Muscle of leg (tissue), 11 donors: ENCODE measurements around the gene RNU1-4. TPM values are rescaled to one million over a fixed set of nuclear protein-coding genes. Genes with fewer than 3 reads are reported as not detected.
A peak's percentile ranks its signal among the peaks of the same experiment; 100 is the strongest.
"Not testable (repeated sequence)": the region's sequence is repeated elsewhere in the genome, so short reads cannot be mapped to it uniquely, and the experiment has no call there.

Source experiments
- DNase-seq: peaks from one replicate; pipeline ENCODE4 v3.0.0; 2013
- H3K27ac ChIP-seq: one replicate; pipeline ENCODE4 v1.5.1; 2013; ENCODE audit warnings: mild to moderate bottlenecking, low read length, control low read depth
- H3K27me3 ChIP-seq: one replicate; pipeline ENCODE4 v1.6.1; 2013; ENCODE audit warnings: low read length; ENCODE audit not compliant: control insufficient read depth, insufficient read depth
- H3K36me3 ChIP-seq: one replicate; pipeline ENCODE4 v1.6.1; 2013; ENCODE audit warnings: low read length; ENCODE audit not compliant: control insufficient read depth, insufficient read depth
- H3K4me1 ChIP-seq: one replicate; pipeline ENCODE4 v1.6.1; 2013; ENCODE audit warnings: low read length; ENCODE audit not compliant: control insufficient read depth, insufficient read depth
- H3K4me3 ChIP-seq: one replicate; pipeline ENCODE4 v1.5.1; 2013; ENCODE audit warnings: low read length, control low read depth
- H3K9me3 ChIP-seq: replicated peaks from 2 replicates; pipeline ENCODE4 v1.6.1; 2013; ENCODE audit warnings: low read depth, low read length; ENCODE audit not compliant: control insufficient read depth
- WGBS: methylation state at CpG from one replicate; pipeline ENCODE4 v1.1.5; 2013; ENCODE audit warnings: missing lambda C conversion rate; ENCODE audit not compliant: insufficient coverage; 5-methylcytosine and 5-hydroxymethylcytosine counted together
- polyA plus RNA-seq, 8 donors: library from polyadenylated mRNA; unstranded; fragments of 120-200 nt; gene quantifications; one replicate each; pipeline versions ENCODE4 v1.2.1 to v1.2.3, GENCODE V29; 2013; ENCODE audit warnings: inconsistent platforms in 1 of 8, low replicate concordance in 1 of 8; ENCODE audit not compliant: insufficient read length in 8 of 8, insufficient read depth in 1 of 8
- total RNA-seq: library from RNA; stranded (reverse); fragments of 120-200 nt; gene quantifications from one replicate; pipeline ENCODE4 v1.2.4, GENCODE V29; 2013

Gene RNU1-4
- total and polyA plus RNA-seq, 9 donors, result 2,384 TPM; not detected in 8

GRCh38 chr1:16709659-16710087, 30.6 kb upstream of the RNU1-4 start:
- H3K27me3 ChIP-seq, DNase-seq, H3K4me3 ChIP-seq, H3K27ac ChIP-seq, H3K4me1 ChIP-seq, H3K36me3 ChIP-seq, H3K9me3 ChIP-seq: not testable (repeated sequence)
- WGBS, result no CpG with 5 or more reads among the region's 3 CpGs

DNA sequence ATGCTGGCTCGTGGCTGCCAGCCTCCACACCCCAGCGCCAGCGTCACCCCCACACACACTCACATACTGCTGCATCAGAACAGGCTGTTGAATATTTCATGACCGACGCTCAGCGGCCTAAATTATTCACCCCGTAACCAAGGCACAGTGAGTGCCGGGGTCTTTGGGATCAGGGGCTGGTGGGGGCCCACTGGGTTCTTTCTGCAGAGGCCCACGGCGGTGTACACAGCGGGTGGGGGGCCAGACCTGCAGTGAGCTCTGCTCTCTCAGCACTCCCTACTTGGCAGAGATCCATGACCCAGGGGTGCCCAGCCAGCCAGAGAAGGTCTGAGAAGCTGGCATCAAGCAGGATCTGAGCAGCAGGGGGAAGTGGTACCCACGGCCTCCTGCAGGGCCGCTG, 29.7 kb upstream of the RNU1-4 start:
- not testable (repeated sequence) for H3K9me3 ChIP-seq, H3K27me3 ChIP-seq, H3K4me3 ChIP-seq, H3K27ac ChIP-seq, H3K4me1 ChIP-seq, H3K36me3 ChIP-seq, DNase-seq
- no CpG with 5 or more reads among the region's 13 CpGs for WGBS

GRCh38 chr1:16712131-16712530, 28.2 kb upstream of the RNU1-4 start:
- DNase-seq, H3K27ac ChIP-seq, H3K9me3 ChIP-seq, H3K4me3 ChIP-seq, H3K36me3 ChIP-seq: not testable (repeated sequence)
- Histone ChIP-seq H3K27me3 (peaks cover 10% of the 10 kb centered on the region), H3K4me1 (peaks cover 10% of the 10 kb centered on the region)
- WGBS, result 60% methylated on average over 2 of the region's 5 CpGs

- whole genome bisulfite sequencing, result no CpG with 5 or more reads among the region's 14 CpGs
- H3K36me3 ChIP-seq, H3K9me3 ChIP-seq, H3K4me3 ChIP-seq, DNase-seq, H3K27ac ChIP-seq: not testable (repeated sequence)
- Histone ChIP-seq H3K4me1 (peaks cover 14% of the 10 kb centered on the region), H3K27me3 (peaks cover 14% of the 10 kb centered on the region)
Measured at GRCh38 chr1:16712582-16712981, 27.7 kb upstream of the RNU1-4 start.

- not testable (repeated sequence) for H3K36me3 ChIP-seq, DNase-seq, H3K4me3 ChIP-seq, H3K9me3 ChIP-seq
- peaks cover 16% of the 10 kb centered on the region for H3K27me3 ChIP-seq
- peak overlapping the region; percentile 7 for H3K27ac ChIP-seq
- peaks cover 18% of the 10 kb centered on the region for H3K4me1 ChIP-seq
- no CpG with 5 or more reads among the region's 6 CpGs for WGBS
Measured at GRCh38 chr1:16712984-16713383, 27.3 kb upstream of the RNU1-4 start.

- DNase-seq, H3K36me3 ChIP-seq, H3K4me3 ChIP-seq, H3K27ac ChIP-seq, H3K9me3 ChIP-seq: not testable (repeated sequence)
- H3K27me3 ChIP-seq, result peaks cover 21% of the 10 kb centered on the region
- WGBS, result no CpG with 5 or more reads among the region's 10 CpGs
- peaks cover 18% of the 10 kb centered on the region for H3K4me1 ChIP-seq
Measured at GRCh38 chr1:16713480-16713879, 26.8 kb upstream of the RNU1-4 start.

- Histone ChIP-seq H3K27me3 (peaks cover 40% of the 10 kb centered on the region), H3K27ac (no peak overlapping the region), H3K4me1 (peaks cover 18% of the 10 kb centered on the region), H3K36me3 (no peaks in the 10 kb centered on the region), H3K4me3 (no peak overlapping the region), H3K9me3 (no peaks in the 10 kb centered on the region)
- DNase-seq, result no peak
- 79% methylated on average over 6 of the region's 7 CpGs for WGBS
Measured at GRCh38 chr1:16716691-16717335, 23.5 kb upstream of the RNU1-4 start.

GRCh38 chr1:16717336-16718098, 22.8 kb upstream of the RNU1-4 start:
- 45% methylated on average over 17 of the region's 20 CpGs for WGBS
- Histone ChIP-seq H3K9me3 (no peaks in the 10 kb centered on the region), H3K27me3 (peaks cover 40% of the 10 kb centered on the region), H3K4me1 (peaks cover 17% of the 10 kb centered on the region), H3K4me3 (no peak overlapping the region), H3K36me3 (no peaks in the 10 kb centered on the region), H3K27ac (no peak overlapping the region)
- DNase-seq, result no peak

DNA sequence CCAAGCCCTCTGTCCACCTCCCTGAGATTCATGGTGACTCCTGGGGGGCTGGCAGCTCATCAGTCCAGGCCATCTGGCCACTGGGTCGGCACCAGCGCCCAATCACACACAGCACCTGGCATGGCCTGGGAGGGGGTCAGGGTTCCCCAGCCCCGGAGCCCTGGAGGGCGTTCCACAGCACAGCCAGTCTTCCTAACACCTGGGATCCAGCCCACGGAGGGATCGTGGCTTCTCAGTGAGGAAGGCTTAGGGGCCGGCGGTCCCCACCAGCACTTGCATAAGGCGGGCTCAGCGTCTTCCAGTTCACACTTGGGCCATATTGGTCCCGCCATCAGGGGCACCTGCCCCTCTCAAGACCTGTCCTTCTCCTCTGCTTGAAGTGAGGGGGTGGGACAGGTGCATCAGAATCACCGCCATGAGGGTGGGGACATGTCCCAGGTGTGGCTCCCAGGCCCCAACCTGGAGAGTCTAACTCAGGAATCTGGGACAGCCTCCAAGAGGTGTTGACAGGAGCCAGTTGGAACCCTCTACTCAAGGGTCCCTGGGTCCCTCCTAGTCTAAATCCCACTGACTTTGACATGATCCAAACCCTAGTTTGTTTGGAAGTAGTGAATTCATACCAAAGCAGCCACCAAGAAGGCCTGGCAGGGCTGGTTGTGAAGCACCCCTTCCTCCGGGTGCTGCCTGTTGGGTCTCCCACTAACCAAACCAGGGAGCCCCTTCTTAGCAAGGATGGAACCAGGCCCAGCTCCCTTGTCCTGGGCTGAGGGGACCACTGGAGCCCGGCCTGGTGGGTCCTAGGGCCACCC, 22.0 kb upstream of the RNU1-4 start:
- not testable (repeated sequence) for H3K36me3 ChIP-seq, DNase-seq, H3K9me3 ChIP-seq, H3K4me3 ChIP-seq, H3K27ac ChIP-seq
- H3K27me3 ChIP-seq, result peaks cover 40% of the 10 kb centered on the region
- peaks cover 13% of the 10 kb centered on the region for H3K4me1 ChIP-seq
- WGBS, result 82% methylated on average over 12 of the region's 14 CpGs

DNA sequence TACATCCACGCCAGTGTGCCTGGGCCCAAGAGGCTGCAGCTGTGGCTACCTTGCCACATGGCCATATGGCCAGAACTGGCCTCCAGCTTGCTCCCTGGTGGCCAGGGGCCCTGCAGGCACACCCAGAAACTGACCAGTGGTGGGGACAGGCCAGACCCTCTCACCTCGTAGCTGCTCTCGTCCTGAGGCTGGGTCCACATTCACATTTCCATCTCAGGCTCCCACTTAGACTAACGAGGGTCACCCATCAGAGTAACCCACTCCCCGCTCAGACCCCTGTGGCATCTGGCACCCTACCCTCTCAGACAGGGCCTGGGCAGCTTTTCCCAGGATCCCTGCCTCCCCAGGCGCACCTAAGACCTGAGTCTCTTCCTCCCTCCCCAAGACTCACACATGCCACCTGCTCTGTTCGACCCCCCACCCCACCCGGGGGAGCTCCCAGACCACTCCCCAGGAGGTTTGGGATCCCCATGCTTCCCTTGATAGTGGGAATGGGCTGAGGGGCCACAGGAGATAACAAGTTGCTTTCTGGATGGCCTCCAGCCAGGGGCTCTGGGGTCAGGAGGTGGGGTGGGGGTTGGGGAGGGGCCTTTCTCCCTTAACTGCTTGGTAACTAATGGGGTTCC, 21.3 kb upstream of the RNU1-4 start:
- 95% methylated on average over 6 of the region's 8 CpGs for WGBS
- Histone ChIP-seq H3K36me3 (no peaks in the 10 kb centered on the region), H3K4me3 (no peak overlapping the region), H3K27me3 (peaks cover 45% of the 10 kb centered on the region), H3K9me3 (no peaks in the 10 kb centered on the region), H3K4me1 (peaks cover 13% of the 10 kb centered on the region), H3K27ac (no peak overlapping the region)
- DNase-seq, result no peak
